Right kidney (tissue), 1 donor: ENCODE results near the gene PELI2.

Source experiments
- DNase-seq: peaks from one replicate; pipeline ENCODE4 v3.0.0-alpha.2; 2016

Gene PELI2

GRCh38 chr14:56247495-56248200 lies 129.4 kb downstream of the PELI2 start:
- no peak for DNase-seq

DNA sequence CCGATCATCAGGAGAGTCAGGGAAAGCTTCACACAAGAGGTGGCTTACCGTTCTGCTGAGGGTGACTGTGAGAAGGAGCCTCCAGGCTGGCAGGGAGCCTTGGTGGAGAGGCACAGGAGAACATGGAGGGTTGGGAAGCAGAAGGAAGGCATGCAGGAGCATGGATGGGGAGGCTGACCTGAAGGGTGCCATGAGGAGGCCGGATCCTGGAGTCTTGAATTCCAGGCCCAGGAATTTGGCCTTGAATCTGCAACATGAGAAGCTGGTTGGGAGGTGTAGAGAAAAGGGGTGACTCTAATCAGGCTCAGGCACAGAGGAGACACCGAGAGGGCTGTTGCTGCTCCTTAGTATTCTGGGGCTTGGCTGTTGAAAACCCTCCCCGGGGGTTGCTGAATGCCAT lies 130.2 kb downstream of the PELI2 start:
- no peak for DNase-seq

DNA sequence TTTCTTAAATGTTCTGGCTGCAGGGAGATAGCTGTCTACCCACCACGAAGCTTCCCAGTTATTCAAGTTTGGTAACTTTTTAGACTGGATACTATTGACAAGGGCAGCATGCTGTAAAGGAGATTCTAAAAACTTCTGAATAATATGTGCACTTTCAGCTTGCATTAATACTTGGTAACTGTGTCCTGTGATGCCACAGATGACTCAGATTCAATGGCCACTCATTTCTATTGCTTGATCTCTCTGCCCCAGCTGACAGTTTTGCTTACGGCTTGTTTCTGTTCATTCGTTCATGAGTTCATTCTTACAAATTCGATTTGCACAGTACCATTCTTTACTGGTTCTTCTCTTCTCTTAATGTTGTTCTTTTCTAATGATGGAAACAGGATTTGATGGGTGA lies 142.8 kb downstream of the PELI2 start:
- DNase-seq: no peak

DNA sequence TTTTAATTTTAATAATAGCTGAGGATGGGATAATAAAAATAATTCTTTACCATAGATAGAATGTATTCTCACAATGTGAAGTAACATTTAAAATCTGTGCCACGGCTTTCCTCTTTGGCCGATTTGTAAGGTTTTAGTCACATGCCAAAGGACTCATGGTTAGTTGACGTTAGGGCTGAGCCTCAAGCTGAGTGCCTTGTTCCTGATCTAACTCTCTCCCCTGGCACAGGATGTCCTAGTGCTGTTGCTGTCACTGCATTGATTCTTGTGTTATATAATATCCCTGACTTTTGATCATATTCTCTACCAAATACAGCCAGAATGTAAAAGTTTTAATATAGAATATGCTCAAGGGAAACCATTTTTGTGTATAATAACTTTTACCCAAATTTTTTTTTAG lies 144.3 kb downstream of the PELI2 start:
- DNase-seq: no peak

GRCh38 chr14:56268039-56268438 lies 149.8 kb downstream of the PELI2 start:
- no peak for DNase-seq

- DNase-seq: no peak
Observed at GRCh38 chr14:56268673-56269072, 150.5 kb downstream of the PELI2 start.

GRCh38 chr14:56270921-56271320 lies 152.7 kb downstream of the PELI2 start:
- no peak for DNase-seq

DNA sequence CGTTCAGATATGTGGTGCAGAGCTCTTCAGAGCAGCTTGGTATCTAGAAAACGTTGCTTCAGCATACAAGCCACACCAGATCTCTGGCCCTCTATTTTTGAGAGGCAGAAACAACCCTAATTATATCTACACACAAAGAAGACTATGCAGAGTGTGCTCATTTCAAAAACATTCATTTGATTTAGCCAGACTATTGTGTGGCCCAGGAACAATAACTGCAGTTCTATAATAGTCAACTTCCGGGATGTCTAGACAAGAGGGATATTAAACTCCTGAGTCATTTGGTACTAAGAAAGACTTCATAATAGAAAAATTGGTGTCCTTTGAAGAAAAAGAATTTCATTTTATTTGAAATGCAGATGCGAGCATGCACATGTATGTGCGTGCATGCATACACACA lies 153.8 kb downstream of the PELI2 start:
- DNase-seq: no peak

DNA sequence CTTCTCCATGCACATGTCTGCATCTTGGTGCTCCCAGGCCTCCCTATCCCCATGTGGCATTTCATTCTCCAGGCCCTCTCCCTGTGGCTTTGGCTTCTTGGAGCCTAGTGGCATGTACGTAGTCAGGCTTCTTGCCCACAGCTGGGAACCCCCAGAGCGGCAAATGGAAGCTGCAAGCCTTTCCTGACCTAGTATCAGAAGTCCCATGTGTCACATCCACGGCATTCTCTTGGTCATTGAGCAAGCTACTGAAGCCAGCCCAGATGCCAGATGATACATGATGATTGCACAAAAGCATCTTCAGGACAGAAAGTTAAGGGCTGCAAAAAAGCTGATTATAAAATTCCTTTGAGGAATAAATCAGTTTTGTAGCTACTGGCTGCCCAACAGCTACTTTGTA lies 154.9 kb downstream of the PELI2 start:
- DNase-seq: no peak

DNA sequence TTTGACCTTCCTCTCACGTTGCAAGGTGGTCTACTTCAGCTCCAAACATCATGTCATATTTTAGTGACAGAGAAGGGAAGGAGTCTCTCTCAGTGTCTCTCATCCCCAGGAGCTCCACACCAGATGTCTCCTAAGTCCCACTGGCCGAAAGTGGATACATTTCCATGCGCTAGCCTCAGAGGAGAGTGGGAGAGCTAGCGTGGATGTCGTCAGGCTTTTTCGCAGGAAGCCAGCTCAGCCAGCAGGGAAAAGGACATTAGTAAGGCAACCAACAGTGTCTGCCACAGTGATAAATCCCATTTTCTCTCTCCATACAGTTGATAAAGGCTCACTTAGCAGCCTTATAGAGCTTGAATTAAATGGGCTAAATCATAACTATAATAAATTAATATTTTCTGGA lies 155.7 kb downstream of the PELI2 start:
- DNase-seq: no peak

- DNase-seq: no peak
Observed at GRCh38 chr14:56274556-56274955, 156.3 kb downstream of the PELI2 start.

- no peak for DNase-seq
Observed at GRCh38 chr14:56276108-56276507, 157.9 kb downstream of the PELI2 start.

DNA sequence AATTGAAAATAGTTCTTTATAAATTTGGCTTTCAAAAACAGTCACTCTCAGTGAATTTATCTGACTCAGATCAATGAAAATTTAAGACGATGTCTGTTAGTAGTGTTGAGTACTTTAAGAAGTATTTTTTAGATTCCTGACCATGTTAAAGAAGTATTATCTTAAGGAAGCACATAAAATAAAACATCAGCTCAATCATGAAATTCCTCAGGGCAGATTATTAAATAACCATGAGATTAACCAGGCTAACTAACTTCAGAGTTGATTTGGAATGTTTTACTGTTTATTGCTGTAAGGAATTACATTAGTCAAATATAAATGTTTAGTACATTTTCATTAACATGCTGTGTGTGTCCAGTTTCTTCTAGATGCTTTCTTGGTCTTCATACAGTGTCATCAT lies 160.2 kb downstream of the PELI2 start:
- no peak for DNase-seq

DNA sequence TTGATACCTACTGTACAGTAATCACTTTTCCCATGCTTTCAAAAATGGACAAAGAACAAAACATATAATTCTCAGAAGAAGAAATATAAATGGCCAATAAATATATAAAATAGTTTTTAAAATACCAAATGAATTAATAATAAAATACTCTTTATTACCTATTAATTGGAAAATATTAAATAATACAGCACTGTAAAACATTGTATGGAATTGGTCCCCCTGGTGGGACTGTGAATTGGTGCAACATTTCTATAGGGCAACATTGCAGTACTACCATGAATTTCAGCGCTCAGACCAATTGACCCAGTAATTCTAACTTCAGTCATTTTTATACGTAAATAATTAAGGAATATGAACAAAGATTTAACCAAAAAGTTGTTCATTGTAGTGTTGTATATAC lies 162.6 kb downstream of the PELI2 start:
- DNase-seq: no peak

GRCh38 chr14:56282179-56282578 lies 164.0 kb downstream of the PELI2 start:
- DNase-seq: no peak

GRCh38 chr14:56284641-56285040 lies 166.4 kb downstream of the PELI2 start:
- DNase-seq: no peak

- no peak for DNase-seq
Observed at GRCh38 chr14:56289155-56289554, 170.9 kb downstream of the PELI2 start.

DNA sequence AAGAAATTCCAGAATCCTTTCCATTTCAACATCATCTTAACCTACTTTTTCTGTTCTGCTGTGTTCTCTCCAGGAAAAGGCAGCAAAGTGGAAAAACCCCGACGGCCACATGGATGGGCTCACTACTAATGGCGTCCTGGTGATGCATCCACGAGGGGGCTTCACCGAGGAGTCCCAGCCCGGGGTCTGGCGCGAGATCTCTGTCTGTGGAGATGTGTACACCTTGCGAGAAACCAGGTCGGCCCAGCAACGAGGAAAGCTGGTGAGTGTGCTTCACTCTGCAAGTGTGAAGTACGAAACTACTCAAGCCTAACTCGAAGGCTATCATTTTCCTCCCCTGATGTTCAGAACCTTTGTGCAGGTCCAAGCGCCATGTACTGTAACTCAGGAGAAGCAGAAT lies 172.0 kb downstream of the PELI2 start:
- no peak for DNase-seq

GRCh38 chr14:56292970-56293369 lies 174.8 kb downstream of the PELI2 start:
- no peak for DNase-seq

- no peak for DNase-seq
Observed at GRCh38 chr14:56293506-56293905, 175.3 kb downstream of the PELI2 start.

DNA sequence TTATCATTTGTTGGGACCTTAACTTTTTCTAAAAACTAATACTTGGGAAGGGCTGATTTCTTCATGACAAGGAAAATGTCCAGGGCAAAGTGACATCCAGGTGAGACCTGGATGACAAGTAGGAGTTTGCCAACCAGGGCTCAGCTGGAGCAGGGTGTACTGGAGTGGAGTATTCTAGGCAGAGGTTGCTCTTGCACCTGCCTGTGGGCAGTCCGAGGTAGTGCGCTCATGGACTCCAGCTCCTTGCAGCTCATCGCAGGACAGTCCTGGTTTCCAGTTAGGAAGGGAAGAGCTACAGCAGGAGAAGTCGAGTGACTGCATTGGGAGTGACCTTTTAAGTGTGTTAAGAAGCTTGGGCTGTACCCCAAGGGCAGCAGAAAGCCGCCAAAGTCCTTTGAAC lies 175.9 kb downstream of the PELI2 start:
- DNase-seq: no peak

DNA sequence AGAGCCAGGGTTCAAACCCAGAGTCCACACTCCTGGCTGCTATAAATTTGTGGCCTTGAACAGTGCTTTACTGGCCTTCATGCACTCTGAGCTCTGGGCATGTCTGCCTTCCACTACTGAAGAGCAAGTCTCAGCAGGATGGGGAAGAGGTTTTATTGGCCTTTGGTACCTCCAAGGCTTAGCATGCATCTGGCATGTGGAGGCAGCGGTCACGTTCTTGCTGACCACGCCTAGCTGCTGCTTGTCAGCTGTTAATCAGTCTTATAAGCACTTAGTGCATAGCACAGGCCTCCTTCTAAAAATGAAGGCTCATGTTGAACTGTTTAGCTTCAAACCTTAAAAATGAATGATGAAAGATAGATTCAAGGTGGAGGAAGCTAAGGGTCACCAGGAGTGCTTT lies 177.5 kb downstream of the PELI2 start:
- DNase-seq: no peak

GRCh38 chr14:56297449-56297848 lies 179.2 kb downstream of the PELI2 start:
- DNase-seq: no peak

DNA sequence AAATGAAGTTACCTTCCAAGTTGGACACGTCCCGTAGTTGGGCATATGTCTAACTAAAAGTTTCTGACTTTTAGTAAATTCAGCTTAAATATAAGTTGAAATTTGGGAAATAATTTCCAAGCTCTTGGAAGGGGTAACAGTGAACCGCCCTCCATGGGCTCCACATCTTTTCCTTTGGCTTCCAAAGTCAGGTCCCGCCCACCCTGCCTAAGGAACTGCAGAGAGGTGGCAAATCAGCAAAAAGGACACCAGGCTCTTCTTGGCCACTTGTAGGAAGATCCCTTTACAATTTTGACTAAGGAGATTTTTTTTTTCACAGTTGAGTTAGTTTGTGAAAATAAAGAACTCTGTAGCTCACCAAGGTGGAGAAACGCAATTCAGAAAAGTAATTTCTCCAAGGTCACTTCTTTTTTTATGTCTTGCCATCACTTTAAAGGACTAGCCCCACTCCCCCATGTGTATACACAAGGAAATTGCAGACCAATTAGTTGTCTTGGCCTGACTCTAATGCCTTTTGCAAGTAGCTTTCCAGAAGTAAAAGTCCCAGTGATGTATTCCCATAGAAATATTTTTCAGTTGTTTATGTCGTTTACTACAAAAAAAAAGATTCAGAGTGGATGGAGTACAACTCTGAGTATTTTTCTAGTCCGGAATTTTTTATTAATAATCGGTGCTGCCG lies 181.2 kb downstream of the PELI2 start:
- DNase-seq: no peak
